ENCODE measurements around the gene TERB2.
A peak's percentile ranks its signal among the peaks of the same experiment; 100 is the strongest.
"Not testable (repeated sequence)": the region's sequence is repeated elsewhere in the genome, so short reads cannot be mapped to it uniquely, and the experiment has no call there.

Gene TERB2, protein sequence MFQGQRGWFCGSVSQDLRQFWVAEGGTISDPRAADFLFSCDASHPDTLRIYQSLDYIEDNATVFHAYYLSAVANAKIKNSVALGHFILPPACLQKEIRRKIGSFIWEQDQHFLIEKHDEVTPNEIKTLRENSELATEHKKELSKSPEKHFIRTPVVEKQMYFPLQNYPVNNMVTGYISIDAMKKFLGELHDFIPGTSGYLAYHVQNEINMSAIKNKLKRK

DNA sequence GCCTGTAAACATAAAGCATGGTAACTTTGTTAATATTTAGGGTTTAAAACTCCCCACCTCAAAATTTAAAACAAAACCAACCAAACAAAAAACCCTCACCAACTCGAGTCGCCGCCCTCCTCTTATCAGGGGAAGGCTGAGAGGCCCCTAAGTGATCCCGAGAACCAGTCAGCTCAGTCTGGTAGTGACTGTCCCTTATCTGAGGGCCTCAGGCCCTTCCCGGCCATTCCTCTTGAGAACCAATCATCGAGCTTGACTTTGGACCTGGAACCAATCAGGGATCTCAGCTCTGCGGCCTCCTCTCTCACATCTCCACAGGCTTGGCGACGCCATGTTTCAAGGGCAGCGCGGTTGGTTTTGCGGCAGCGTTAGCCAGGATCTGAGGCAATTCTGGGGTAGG, at the start of gene TERB2:
TSS of gene TERB2 (plus strand) at position 300 of the 400 bp plus-strand sequence. CDS start at position 332, 32 bp downstream.
- ATAC-seq: no peak

DNA sequence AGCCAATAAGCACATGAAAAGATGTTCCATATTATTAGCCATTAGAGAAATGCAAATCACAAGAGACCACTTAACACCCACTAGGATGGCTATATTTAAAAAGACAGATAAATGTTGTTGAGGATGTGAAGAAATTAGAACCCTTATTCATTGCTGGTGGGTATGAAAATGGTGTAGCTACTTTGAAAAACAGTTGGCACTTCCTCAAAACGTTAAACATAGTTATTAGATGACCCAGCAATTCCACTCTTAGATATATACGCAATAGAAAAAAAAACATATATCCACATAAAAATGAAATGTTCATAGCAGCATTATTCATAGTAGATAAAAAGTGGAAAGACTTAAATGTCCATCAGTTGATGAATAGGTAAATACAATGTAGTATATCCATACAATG, 47.1 kb upstream of the TERB2 start:
- no peak for ATAC-seq

DNA sequence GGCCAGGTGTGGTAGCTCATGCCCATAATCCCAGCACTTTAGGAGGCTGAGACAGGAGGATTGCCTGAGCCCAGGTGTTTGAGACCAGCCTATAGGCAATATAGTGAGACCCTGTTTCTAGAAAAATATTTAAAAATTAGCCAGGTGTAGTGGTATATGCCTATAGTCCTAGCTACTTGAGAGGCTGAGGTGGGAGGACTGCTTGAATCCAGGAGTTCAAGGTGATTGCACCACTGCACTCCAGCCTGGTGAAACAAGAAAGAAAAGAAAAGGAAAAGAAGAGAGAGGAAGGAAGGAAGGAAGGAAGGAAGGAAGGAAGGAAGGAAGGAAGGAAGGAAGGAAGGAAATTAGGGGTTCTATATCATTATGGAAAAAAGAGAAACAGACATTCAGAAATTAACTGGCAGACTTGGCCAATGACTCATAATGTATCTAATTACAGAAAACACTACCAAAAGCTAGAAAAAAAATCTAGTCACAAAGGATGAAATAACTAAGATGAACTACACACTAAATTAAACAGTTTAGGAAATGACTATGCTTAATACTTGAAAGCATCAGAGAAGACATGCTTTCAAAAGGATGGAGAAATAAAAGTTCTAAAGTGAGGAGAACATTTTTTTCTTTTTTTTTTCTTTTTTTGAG, 45.4 kb upstream of the TERB2 start:
- ATAC-seq: peak; percentile 51 to 79

DNA sequence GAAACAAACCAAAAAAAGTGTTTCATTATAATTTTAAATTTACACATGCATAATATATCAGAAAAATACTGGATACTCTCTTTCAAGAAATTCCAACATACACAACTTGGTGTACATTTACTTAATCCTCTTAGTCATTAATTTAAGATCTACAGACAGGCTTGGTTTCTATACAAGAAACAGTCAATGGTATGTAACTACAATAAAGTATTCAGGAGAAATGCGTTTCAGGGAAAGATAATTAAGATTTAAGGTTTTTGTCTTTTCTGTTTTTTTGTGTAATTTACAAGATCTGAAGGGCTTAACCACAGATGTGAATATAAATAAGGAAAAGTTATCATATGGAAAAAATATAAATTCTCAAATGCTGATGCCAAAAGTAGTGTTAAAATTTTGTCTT, 44.3 kb upstream of the TERB2 start:
- not testable (repeated sequence) for ATAC-seq

DNA sequence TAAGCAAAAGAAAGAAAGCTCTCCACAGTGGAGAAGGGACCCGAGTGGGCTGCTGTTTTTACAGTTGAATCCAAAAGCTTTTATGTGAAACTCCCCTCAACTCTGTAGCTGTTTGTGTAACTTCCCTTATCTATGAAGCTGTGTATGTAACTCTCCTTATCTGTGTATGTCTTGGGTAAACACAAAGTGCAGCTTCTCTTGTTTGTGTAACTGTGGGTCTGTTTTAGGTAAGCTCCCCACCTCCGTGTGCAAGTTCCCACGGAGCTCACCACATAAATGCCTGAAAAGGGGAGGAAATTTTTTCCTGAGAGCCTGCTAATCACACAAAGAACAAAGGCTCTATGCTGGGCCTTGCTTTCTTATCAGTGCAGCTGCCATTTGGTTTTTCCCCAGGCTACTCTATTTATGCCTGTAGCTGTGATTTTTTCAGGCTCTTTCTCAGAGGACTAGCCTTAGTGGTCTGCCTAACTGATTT, 43.5 kb upstream of the TERB2 start:
- ATAC-seq: not testable (repeated sequence)

DNA sequence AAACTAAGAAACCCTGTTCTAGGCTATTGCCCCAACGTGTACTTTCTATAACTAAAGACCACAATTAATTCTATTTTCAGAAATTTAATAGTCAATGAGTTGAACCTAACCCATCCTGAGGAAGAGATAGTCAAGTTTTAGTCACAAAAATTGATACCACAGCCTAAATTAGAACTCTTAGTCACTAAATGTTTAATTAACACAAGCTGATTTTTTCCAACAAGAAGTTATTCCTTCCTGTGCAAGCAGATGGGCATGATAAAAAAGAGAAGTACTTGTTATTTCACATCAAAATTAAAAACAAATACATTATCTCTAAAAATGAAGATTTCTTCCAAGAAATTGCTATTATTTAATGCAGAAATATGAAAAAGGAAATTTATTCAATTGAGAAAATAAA, 38.4 kb upstream of the TERB2 start:
- no peak for ATAC-seq

DNA sequence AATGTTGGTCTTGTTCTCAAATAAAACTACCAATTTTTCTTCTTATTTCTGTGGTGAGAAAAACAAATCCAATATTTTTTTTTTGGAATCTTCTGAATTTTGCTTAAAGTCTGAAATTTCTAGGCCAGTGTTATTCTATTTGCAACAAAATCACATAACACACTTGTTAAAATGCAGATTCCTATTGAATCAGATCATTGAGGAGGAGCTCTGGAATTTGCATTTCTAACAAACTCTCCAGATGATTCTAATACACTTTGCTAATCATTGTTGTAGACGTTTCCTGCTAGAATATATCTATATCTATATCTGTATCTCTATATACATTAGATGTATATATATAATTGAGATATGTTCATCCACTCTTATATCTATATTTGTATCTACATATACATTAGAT, 27.8 kb upstream of the TERB2 start:
- ATAC-seq: not testable (repeated sequence)

DNA sequence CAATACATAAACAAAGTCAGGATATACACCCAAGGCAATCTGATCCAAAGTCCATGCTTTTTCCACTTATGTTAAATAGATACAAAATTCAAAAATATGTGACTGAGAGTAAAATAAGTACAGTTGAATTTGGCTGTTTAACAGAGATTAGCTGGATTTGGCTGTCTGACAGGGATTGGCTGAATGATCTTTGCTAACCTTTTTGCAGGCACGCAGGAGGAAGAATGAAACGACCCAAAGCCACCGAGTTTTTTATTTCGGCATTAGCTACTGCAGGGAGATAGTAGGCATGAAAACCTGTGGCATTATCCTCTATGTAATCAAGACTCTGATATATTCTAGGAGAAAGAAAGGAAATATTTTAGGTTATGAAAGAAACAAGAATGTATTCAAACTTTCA, 26.2 kb upstream of the TERB2 start:
- ATAC-seq: not testable (repeated sequence)

DNA sequence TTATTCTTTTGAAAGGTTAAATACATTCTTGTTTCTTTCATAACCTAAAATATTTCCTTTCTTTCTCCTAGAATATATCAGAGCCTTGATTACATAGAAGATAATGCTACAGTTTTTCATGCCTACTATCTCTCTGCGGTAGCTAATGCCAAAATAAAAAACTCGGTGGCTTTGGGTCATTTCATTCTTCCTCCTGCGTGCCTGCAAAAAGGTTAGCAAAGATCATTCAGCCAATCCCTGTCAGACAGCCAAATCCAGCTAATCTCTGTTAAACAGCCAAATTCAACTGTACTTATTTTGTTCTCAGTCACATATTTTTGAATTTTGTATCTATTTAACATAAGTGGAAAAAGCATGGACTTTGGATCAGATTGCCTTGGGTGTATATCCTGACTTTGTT, 1.8 kb downstream of the TERB2 start:
- not testable (repeated sequence) for ATAC-seq

DNA sequence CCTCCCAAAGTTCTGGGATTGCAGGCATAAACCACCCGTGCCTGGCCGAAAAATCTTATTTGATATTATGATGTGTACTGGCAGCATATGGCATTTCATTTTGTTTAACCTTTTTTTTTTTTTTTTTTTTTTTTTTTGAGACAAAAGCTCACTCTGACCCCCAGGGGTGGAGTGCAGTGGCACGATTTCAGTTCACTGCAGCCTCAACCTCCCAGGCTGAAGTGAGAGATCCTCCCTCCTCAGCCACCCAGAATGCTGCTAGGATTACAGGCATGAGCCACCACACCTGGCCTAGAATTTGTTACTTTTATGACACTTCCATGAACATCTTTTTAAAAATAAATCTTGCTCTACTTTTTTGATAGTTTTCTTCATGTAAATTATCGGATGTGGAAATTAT, 12.0 kb downstream of the TERB2 start:
- ATAC-seq: no peak

DNA sequence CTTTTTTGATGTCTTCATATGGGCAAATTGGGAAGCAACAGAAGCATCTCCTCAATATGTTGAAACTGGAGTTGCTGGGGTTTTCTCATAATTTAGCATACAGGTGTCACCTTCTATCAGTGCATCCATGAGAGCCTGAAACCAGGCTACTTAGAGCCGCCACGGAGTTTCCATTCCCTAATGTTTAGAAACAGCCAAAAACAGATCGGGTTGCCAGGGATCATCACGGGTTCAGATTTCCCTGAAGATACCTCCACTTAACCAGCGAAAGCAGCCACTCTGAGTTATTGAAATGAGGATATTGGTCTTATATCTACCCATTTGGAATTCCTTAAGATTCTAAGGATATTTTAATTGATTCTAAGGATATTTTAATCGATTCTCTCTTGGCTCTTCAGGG, 14.5 kb downstream of the TERB2 start:
- no peak for ATAC-seq

DNA sequence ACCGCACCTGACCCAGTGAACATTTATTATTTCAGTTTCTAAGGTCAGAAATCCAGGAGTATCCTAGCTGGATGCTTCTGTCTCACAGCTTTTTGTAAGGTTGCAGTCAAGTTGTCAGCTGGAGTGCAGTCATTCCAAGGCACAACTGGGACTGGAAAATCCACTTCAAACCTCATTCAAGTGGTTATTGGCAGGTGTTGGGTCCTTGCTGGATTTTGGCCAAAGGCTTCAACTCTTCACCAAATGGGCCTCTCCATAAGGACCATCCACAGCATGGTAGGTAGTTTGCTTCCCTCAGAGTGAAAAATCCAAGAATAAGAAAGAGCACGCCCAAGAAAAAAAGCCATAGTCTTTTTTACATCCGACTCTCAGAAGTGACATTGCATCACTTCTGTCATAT, 19.7 kb downstream of the TERB2 start:
- not testable (repeated sequence) for ATAC-seq

DNA sequence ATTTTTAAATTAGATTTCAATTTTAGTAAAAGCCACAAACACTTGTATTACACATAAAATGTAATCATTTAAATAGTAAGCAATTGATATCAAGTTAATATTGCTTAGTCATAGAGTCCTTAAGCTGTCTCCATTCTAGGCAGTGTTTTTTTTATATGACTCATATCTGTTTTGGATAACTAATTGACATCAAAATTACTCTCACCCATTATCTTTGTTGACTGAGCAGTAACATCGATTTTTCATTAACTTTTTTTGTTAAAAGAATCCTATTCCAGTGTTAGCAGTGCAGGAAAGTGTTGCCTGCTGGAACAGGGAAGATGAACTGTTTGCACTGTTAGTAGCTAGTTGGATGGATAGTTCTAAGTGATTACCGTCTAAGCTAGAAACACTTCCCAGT, 21.3 kb downstream of the TERB2 start:
- not testable (repeated sequence) for ATAC-seq

DNA sequence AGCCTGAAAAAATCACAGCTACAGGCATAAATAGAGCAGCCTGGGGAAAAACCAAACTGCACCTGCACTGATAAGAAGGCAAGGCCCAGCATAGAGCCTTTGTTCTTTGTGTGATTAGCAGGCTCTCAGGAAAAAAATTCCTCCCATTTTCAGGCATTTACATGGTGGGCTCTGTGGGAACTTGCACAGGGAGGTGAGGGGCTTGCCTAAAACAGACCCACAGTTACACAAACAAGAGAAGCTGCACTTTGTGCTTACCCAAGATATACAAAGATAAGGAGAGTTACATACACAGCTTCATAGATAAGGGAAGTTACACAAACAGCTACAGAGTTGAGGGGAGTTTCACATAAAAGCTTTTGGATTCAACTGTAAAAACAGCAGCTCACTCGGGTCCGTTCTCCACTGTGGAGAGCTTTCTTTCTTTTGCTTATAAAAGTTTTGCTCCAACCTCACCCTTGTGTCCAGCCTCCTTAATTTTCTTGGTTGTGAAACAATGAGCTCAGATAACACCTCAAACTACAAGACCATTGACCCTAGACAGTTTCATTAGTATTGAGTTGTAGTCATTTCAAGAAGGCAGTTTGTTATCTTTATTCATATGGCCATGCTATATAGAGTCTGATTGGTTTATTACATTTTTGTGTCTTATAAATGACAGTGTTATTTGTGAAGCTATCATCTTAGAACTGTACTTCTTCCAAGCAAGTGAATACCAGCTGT, 23.3 kb downstream of the TERB2 start:
- ATAC-seq: not testable (repeated sequence)

DNA sequence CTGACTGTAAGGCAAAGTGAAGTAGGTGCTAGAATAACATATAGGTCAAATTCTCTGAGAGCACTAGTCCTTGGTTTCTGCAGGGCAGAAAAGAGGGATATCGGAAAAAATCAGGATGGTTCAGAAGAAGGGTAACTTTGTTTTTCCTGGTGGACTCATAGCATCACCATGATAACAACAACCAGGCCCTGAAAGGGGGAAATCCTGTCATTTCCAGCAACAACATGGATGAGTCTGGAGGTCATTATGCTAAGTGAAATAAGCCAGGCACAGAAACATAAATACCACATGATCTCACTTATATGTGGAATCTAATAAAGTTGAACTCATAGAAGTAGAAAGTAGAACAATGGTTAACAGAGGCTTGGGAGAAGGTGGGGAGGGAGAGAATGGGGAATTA, 27.7 kb downstream of the TERB2 start:
- ATAC-seq: not testable (repeated sequence)

DNA sequence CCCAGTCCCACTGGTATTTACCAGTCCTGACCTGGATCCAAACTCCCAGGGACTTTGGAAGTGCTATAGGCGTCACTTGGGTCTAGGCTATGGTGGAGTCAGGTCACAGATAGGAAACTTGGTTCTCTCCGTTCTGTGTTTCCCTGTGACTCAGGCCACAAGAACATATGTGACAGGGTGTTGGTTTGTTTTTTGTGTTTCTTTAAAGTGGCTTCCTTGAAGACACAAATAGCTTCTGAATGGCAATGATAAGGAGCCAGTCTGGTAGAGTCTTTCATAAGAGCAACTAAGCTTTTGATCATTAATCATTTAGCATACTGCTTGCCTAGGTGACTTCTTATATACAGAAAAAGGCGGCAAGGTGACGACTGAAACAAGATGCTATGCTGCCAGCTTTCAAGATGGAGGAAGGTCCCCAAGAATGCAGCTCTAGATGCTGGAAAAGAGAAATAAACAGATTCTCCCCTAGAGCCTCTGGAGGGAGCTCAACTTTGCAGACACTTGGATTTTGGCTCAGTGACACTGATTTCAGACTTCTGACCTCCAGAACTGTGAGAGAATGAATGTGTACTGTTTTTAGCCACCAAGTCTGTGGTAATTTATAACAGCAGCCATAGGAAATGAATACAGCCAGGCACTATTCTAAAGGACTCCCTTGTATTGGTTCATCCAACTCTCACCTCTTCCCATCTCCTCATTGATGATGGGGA, 30.0 kb downstream of the TERB2 start:
- ATAC-seq: not testable (repeated sequence)

DNA sequence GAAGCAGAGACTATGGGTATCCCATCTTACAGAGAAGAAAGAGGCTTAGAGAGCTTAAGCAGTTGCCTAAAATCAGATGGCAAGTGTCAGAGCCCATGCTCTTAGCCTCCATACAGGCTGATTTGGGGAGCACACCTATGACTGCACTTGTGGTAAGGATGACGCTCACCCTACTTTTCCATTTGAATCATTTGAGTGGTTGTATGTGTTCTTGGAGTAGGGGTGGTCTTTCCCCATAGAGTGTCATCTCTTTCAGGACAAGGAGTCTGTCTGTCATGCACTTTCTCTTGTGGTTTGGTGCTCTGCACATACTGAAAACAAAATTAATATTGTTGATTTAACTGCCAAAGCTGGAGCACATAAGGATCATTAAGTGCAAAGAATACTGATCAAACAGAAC, 31.2 kb downstream of the TERB2 start:
- ATAC-seq: peak; percentile 56 to 73

DNA sequence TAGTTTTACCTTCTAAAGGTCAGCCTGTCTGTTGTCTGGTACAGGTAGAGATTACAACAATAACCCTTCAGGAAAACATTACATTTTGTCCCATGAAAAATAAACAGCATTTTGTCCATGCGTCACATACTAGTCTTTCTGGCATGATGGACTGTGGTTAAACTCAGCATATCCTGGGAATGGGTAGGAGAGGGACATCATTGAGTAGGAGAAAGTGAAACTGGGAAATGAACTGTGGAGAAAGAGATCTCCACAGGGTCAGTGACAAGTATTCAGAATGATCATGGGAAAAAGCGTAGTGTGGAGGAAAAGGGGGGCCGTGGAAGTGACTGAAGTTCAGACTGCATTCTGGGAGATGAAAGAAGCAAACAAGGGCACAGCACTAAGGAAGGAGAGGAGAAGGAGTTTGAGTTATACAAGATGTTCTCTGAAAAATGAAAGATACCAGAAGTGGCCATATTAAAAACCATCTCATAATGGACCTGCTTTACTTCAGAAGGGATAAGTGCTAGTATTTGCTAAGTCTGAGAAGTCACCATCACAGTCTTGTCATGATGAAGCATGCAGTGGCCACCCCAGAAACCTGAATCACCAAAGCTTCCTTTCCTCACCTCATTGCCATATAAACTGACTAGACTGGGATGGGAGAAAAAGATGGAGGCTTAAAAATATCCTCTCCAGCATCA, 31.8 kb downstream of the TERB2 start:
- ATAC-seq: not testable (repeated sequence)

DNA sequence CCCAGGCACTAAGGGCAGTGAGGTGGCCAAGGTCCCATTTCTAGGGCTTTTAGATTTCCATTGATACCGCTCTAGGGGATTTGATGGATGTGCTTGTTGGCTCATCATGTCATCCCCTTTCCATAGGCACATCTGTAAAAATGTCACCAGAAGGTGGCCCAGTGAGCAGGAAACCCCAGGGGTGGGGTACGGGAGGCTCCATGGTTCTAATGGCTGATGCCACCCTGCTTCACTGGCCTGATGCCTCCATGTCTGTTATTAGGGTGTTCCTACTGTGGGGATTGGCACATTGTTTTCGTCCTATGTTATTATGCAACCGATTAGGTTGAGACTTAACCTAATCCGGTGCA, 32.4 kb downstream of the TERB2 start:
- ATAC-seq: not testable (repeated sequence)

DNA sequence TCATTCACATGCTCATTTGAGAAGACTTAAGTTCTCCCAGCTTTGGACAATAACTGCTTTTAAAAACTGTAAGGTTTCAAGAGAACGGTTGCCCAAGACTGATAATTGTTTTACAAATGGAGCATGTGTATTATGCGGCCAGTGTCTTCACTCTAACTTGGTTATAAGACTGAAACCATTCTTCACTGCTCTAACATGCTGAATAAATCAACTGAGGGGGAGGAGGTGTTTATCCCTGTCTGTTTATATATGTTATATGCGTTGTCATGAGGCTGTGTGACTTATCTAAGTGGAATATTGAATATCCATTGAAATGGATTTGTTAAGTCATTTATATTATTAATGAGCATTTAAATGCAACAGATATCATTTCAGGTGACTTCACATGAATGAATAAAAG, 41.1 kb downstream of the TERB2 start:
- not testable (repeated sequence) for ATAC-seq

DNA sequence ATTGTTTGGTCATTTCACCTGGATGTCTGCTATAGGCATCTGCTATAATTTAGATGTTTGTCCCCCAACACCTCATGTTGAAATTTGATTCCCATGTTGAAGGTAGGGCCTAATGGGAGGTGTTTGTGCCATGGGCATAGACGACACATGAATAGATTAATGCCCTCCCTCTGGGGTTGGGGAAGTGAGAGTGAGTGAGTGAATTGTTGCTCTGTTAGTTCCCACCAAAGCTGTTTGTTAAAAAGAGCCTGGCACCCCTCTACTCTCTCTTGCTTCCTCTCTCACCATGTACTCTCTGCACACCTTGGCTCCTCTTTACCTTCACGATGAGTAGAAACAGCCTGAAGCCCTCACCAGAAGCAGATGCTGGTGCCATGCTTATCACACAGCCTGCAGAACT, 42.6 kb downstream of the TERB2 start:
- no peak for ATAC-seq

DNA sequence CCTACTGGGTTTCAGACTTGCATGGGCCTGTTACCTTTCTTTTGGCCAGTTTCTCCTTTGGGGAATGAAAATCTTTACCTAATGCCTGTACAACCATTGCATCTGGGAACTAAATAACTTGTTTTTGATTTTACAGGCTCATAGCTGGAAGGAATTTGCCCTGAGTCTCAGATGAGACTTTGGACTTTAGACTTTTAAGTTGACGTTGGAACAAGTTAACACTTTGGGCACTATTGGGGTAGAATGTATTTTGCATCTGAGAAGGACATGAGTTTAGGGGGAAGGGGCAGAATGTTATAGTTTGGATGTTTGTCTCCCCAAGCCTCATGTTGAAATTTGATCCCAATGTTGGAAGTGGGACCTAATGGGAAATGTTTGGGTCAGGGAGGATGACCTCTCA, 44.7 kb downstream of the TERB2 start:
- not testable (repeated sequence) for ATAC-seq

Data from activated CD4-positive, CD25-positive, alpha-beta regulatory T cell treated with anti-CD3 and anti-CD28 coated beads, Interleukin-2, amount 50 U/mL, for 24 hours (primary cell).